Measurements from ENCODE around the gene ERLEC1. TPM values are rescaled to one million over a fixed set of nuclear protein-coding genes. Genes with fewer than 3 reads are reported as not detected.

The ERLEC1 gene
- polyA plus RNA-seq, 1 experiment: 102 TPM

DNA sequence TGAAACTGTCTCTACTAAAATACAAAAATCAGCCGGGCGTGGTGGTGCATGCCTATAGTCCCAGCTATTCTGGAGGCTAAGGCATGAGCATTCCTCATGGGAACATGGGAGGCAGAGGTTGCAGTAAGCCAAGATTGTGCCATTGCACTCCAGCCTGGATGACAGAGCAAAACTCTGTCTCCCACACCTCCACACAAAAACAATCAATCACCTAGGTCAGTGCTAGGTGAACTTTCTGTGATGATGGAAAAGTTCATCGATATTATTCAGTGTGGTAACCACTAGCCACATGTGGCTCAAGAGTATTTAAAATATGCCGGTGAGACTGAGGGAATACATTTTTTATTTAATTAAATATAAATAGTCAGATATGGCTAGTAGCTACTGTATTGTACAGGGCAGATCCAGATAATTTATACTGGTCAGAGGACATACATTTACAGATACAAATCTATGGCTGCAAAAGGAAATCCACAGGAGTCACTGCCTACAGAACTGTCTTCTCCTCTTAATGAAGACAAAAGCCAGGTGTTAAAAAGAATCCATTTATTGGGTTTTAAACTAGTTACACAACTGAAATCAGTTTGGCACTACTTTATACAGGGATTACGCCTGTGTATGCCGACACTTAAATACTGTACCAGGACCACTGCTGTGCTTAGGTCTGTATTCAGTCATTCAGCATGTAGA, 76.8 kb downstream of the ERLEC1 start:
- TF ChIP-seq, protein P1, sequence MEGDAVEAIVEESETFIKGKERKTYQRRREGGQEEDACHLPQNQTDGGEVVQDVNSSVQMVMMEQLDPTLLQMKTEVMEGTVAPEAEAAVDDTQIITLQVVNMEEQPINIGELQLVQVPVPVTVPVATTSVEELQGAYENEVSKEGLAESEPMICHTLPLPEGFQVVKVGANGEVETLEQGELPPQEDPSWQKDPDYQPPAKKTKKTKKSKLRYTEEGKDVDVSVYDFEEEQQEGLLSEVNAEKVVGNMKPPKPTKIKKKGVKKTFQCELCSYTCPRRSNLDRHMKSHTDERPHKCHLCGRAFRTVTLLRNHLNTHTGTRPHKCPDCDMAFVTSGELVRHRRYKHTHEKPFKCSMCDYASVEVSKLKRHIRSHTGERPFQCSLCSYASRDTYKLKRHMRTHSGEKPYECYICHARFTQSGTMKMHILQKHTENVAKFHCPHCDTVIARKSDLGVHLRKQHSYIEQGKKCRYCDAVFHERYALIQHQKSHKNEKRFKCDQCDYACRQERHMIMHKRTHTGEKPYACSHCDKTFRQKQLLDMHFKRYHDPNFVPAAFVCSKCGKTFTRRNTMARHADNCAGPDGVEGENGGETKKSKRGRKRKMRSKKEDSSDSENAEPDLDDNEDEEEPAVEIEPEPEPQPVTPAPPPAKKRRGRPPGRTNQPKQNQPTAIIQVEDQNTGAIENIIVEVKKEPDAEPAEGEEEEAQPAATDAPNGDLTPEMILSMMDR (IDR thresholded peaks at IDR 0.05; ENCODE audit: low read depth, low read length): no peak
- no peak for DNase-seq (ENCODE audit: low read depth, low spot score)
- H3K27me3 ChIP-seq (ENCODE audit: control insufficient read depth, insufficient read depth, low read length): no peaks in the 10 kb centered on the region
- no peak overlapping the region for H3K4me3 ChIP-seq (ENCODE audit: low read depth, low read length)
- no peaks in the 10 kb centered on the region for H3K9me3 ChIP-seq (ENCODE audit: control insufficient read depth, insufficient read depth, low read length)
- CTCF ChIA-PET: no interaction called here
- H3K27ac ChIP-seq (ENCODE audit: low read depth, low read length): no peak overlapping the region
- POLR2A ChIA-PET: no interaction called here

DNA sequence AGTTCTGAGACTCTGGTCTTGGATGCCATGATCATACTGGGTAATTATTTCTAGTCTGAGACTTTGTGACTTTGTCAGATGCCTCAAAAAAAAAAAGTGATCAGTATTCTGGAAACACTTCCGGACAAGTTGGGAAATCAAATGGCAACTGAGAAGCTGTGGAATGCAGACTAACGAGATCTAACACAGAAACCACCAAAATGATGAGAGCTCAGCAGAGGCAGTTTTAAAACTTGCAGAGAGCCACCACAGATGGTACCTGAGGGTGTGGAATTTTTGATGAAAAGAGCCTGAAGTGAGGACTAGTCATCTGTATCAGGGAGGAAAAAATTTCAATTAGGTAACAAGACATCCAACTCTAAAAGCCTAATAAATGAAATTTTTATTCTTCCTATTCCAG, 78.4 kb downstream of the ERLEC1 start:
- TF ChIP-seq, protein P1 (IDR thresholded peaks at IDR 0.05; ENCODE audit: low read depth, low read length): no peak
- CTCF ChIA-PET: no interaction called here
- no peaks in the 10 kb centered on the region for H3K27me3 ChIP-seq (ENCODE audit: control insufficient read depth, insufficient read depth, low read length)
- POLR2A ChIA-PET: no interaction called here
- DNase-seq (ENCODE audit: low read depth, low spot score): no peak
- no peaks in the 10 kb centered on the region for H3K9me3 ChIP-seq (ENCODE audit: control insufficient read depth, insufficient read depth, low read length)
- no peak overlapping the region for H3K27ac ChIP-seq (ENCODE audit: low read depth, low read length)
- no peak overlapping the region for H3K4me3 ChIP-seq (ENCODE audit: low read depth, low read length)

DNA sequence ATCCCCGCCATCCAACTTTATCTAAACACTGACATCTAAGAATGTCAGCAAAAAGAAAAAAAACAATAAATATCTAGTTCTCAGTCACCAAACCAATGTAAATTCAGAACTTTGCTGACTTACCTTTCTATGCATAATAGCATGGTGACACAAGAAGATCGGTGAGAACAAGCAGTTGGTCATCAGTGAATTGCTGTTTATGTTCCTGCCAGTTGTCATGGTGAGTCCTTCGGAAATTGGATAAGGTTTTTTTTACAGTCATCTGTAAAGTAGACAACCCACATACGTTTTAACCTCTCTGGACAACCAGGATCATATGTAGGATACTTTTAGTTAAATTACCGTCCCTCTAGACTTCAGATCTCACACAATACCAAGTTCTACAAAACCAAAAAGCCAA, 79.1 kb downstream of the ERLEC1 start:
- Histone ChIP-seq H3K9me3 (ENCODE audit: control insufficient read depth, insufficient read depth, low read length) (no peaks in the 10 kb centered on the region), H3K27me3 (ENCODE audit: control insufficient read depth, insufficient read depth, low read length) (no peaks in the 10 kb centered on the region), H3K27ac (ENCODE audit: low read depth, low read length) (no peak overlapping the region), H3K4me3 (ENCODE audit: low read depth, low read length) (no peak overlapping the region)
- POLR2A ChIA-PET: interaction anchor here (0.6 kb wide), 1 partner anchor 28 kb away, joined by 3 read pairs; no protein-coding TSS in a partner anchor
- CTCF ChIA-PET: interaction anchor here (1.6 kb wide), 1 partner anchor 8 kb away, joined by 8 read pairs; no protein-coding TSS in a partner anchor
- TF ChIP-seq, protein P1 (IDR thresholded peaks at IDR 0.05; ENCODE audit: low read depth, low read length): no peak
- DNase-seq (ENCODE audit: low read depth, low spot score): no peak

DNA sequence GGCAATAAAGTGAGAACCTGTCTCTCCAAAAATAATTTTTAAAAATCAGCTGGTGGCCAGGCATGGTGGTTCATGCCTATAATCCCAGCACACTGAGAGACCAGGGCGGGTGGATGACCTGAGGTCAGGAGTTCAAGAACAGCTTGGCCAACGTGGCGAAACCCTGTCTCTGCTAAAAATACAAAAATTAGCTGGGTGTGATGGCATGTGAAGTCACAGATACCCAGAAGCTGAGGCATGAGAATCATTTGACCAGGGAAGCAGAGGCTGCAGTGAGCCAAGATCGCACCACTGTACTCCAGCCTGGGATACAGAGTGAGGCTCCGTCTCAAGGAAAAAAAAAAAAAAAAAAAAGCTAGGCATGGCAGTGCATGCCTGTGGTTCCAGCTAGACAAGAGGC, 80.3 kb downstream of the ERLEC1 start:
- H3K9me3 ChIP-seq (ENCODE audit: control insufficient read depth, insufficient read depth, low read length): no peaks in the 10 kb centered on the region
- ChIA-PET CTCF (interaction anchor here (1.6 kb wide), 1 partner anchor 9 kb away, joined by 8 read pairs; no protein-coding TSS in a partner anchor), POLR2A (interaction anchor here (0.6 kb wide), 1 partner anchor 45 kb away, joined by 4 read pairs; no protein-coding TSS in a partner anchor)
- no peak overlapping the region for H3K4me3 ChIP-seq (ENCODE audit: low read depth, low read length)
- TF ChIP-seq, protein P1 (IDR thresholded peaks at IDR 0.05; ENCODE audit: low read depth, low read length): no peak
- H3K27ac ChIP-seq (ENCODE audit: low read depth, low read length): no peak overlapping the region
- no peaks in the 10 kb centered on the region for H3K27me3 ChIP-seq (ENCODE audit: control insufficient read depth, insufficient read depth, low read length)
- no peak for DNase-seq (ENCODE audit: low read depth, low spot score)

DNA sequence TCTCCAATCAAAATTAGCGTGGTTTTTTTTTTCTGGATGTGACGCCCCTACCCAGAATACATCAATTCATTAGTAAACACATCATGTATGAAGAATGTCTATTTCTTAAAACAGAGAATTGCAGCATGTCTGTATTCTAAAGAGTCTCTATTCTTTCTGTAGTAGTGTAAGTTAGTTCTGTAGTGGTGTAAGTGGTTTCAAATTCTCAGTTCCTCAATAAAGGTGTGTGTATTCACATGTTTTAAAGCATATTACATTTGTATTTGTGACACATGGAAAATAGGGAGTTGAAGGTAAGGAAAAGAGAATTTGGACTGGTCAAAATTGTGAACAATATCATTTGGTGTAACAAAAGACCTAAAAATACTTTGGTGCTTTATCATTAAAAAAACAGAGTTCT, 80.9 kb downstream of the ERLEC1 start:
- POLR2A ChIA-PET: interaction anchor here (0.6 kb wide), 1 partner anchor 44 kb away, joined by 4 read pairs; no protein-coding TSS in a partner anchor

More for the DNA sequence above, 80.9 kb downstream of the ERLEC1 start:
- CTCF ChIA-PET: interaction anchor here (1.7 kb wide), 1 partner anchor 12 kb away, joined by 3 read pairs; no protein-coding TSS in a partner anchor
- DNase-seq (ENCODE audit: low read depth, low spot score): no peak
- H3K4me3 ChIP-seq (ENCODE audit: low read depth, low read length): no peak overlapping the region
- no peak overlapping the region for H3K27ac ChIP-seq (ENCODE audit: low read depth, low read length)
- H3K9me3 ChIP-seq (ENCODE audit: control insufficient read depth, insufficient read depth, low read length): no peaks in the 10 kb centered on the region
- TF ChIP-seq, protein P1 (IDR thresholded peaks at IDR 0.05; ENCODE audit: low read depth, low read length): no peak
- no peaks in the 10 kb centered on the region for H3K27me3 ChIP-seq (ENCODE audit: control insufficient read depth, insufficient read depth, low read length)

Data from AG04450 (cell line).